GM12878 (cell line): ENCODE results near the gene OXCT1. TPM values are rescaled to one million over a fixed set of nuclear protein-coding genes. Genes with fewer than 3 reads are reported as not detected.

Experiments used
- ATAC-seq: fragments of 200-7000 bp; cut with Tn5 transposase; 3 replicates; pipeline ENCODE4 v1.9.1; 2020; ENCODE audit warnings: mild to moderate bottlenecking, moderate library complexity
- BruUV-seq: library from RNA; stranded (reverse); fragments of 400-500 nt; replicated peaks from 2 replicates; lab custom pipeline; 2021; lab: Mats Ljungman, UMichigan
- CTCF ChIA-PET: fragments of 300-600 bp; sonication (Branson Sonifier 250); formaldehyde crosslinking; extraction: SDS; loops from one replicate; lab custom pipeline; 2021; ENCODE audit warnings: inconsistent platforms; lab: Yijun Ruan, JAX
- POLR2A ChIA-PET: fragments of 350-600 bp; formaldehyde crosslinking; extraction: SDS; loops from one replicate; lab custom pipeline; 2021; ENCODE audit warnings: inconsistent platforms; lab: Charles Lee
- RAD21 ChIA-PET: fragments of 300-600 bp; sonication (Branson Sonifier 250); formaldehyde crosslinking; loops from one replicate; lab custom pipeline; 2023; ENCODE audit warnings: antibody characterized with exemption; ENCODE audit not compliant: unreplicated experiment; lab: Charles Lee
- SMC1A ChIA-PET: fragments of 300-600 bp; sonication (Branson Sonifier 250); formaldehyde crosslinking; loops from one replicate; lab custom pipeline; 2023; ENCODE audit not compliant: unreplicated experiment, uncharacterized antibody; lab: Charles Lee
- DNase-seq: peaks from one replicate; pipeline ENCODE4 v3.0.0-alpha.2; 2011; ENCODE audit warnings: low read depth, low spot score
- FAIRE-seq: peaks from 3 replicates; lab custom pipeline; 2011; peaks lifted over from hg19 to GRCh38; lab: Jason Lieb, UNC
- H2AFZ ChIP-seq: 2 replicates; pipeline ENCODE4 v1.6.0; 2011; ENCODE audit warnings: low read depth, low read length, control low read depth; ENCODE audit not compliant: control insufficient read depth
- H3K27ac ChIP-seq: 2 replicates; pipeline ENCODE4 v1.5.1; 2011; ENCODE audit warnings: control low read depth; ENCODE audit not compliant: control insufficient read depth, insufficient read depth
- H3K27me3 ChIP-seq, 2 experiments: replicated peaks in 1 of 2; 2 replicates each; pipeline versions ENCODE4 v1.6.0 to v1.6.1; 2011; ENCODE audit warnings: low read length in 1 of 2; ENCODE audit not compliant: control insufficient read depth in 2 of 2, insufficient read depth in 2 of 2
- H3K36me3 ChIP-seq, 2 experiments: 2 replicates each; pipeline ENCODE4 v1.5.1; 2011; ENCODE audit warnings: low read length in 1 of 2; ENCODE audit not compliant: control insufficient read depth in 2 of 2, insufficient read depth in 2 of 2
- H3K4me1 ChIP-seq: 2 replicates; pipeline ENCODE4 v1.6.1; 2011; ENCODE audit warnings: mild to moderate bottlenecking, low read length, moderate library complexity, mixed read lengths; ENCODE audit not compliant: control insufficient read depth, insufficient read depth
- H3K4me2 ChIP-seq: 2 replicates; pipeline ENCODE4 v1.6.0; 2011; ENCODE audit warnings: control low read depth; ENCODE audit not compliant: control insufficient read depth, insufficient read depth
- H3K4me3 ChIP-seq: fragments of 200-600 bp; sonication (generic); 2 replicates; pipeline ENCODE4 v1.5.1; 2016
- H3K79me2 ChIP-seq: 2 replicates; pipeline ENCODE4 v1.6.0; 2011; ENCODE audit warnings: low read length; ENCODE audit not compliant: control insufficient read depth, insufficient read depth
- H3K9ac ChIP-seq: 2 replicates; pipeline ENCODE4 v1.8.0; 2011; ENCODE audit warnings: low read length, control low read depth, mixed read lengths; ENCODE audit not compliant: control insufficient read depth, insufficient read depth
- H3K9me3 ChIP-seq: replicated peaks from 3 replicates; pipeline ENCODE4 v1.5.1; 2011; ENCODE audit warnings: mild to moderate bottlenecking, low read length; ENCODE audit not compliant: control insufficient read depth, insufficient read depth
- H4K20me1 ChIP-seq: 2 replicates; pipeline ENCODE4 v1.6.0; 2011; ENCODE audit not compliant: control insufficient read depth, insufficient read depth
- BRCA1 ChIP-seq: IDR thresholded peaks from 2 replicates; pipeline ENCODE4 v1.6.1; 2011; ENCODE audit warnings: low read depth, low read length, improper control_type of control experiment
- CBX3 ChIP-seq: fragments of 200-600 bp; sonication (generic); IDR thresholded peaks from 2 replicates; pipeline ENCODE4 v1.6.1; 2016; ENCODE audit warnings: low read depth, borderline replicate concordance
- CHD4 ChIP-seq: fragments of 200-600 bp; sonication (generic); IDR thresholded peaks from 2 replicates; pipeline ENCODE4 v1.6.1; 2016; ENCODE audit warnings: mild to moderate bottlenecking
- CREB1 ChIP-seq: IDR thresholded peaks from 2 replicates; pipeline ENCODE4 v1.6.1; 2012; ENCODE audit warnings: low read depth, mild to moderate bottlenecking, inconsistent platforms
- EZH2 ChIP-seq: IDR thresholded peaks from 2 replicates; pipeline ENCODE4 v1.6.1; 2012; ENCODE audit warnings: low read depth, mild to moderate bottlenecking, control low read depth, inconsistent platforms, low read length, borderline replicate concordance; ENCODE audit not compliant: control insufficient read depth
- HCFC1 ChIP-seq: fragments of 150-350 bp; IDR thresholded peaks from 2 replicates; pipeline ENCODE4 v1.6.1; 2014; ENCODE audit warnings: low read length
- MYC ChIP-seq: IDR thresholded peaks from 2 replicates; pipeline ENCODE4 v1.6.1; 2011; ENCODE audit warnings: mild to moderate bottlenecking, low read length, moderate library complexity, inconsistent platforms; ENCODE audit not compliant: insufficient read depth, insufficient replicate concordance, insufficient read length, severe bottlenecking
- POLR2A ChIP-seq: IDR thresholded peaks from 2 replicates; pipeline ENCODE4 v1.6.1; 2011; ENCODE audit warnings: low read depth, mild to moderate bottlenecking, low read length
- RAD21 ChIP-seq: IDR thresholded peaks from 2 replicates; pipeline ENCODE4 v1.6.1; 2011; ENCODE audit warnings: mild to moderate bottlenecking, low read depth, low read length, moderate library complexity; ENCODE audit not compliant: insufficient read depth
- SRF ChIP-seq, 2 experiments: IDR thresholded peaks; 2 replicates each; pipeline ENCODE4 v1.6.1; 2011; ENCODE audit warnings: low read depth in 2 of 2, low read length in 2 of 2, mild to moderate bottlenecking in 1 of 2, moderate library complexity in 1 of 2
- ZSCAN29 ChIP-seq: fragments of 450-650 bp; IDR thresholded peaks from 2 replicates; pipeline ENCODE4 v1.6.1; 2017; ENCODE audit warnings: mild to moderate bottlenecking, moderate library complexity
- WGBS: methylation state at CpG from one replicate; pipeline ENCODE4 v1.1.6; 2016; ENCODE audit warnings: low lambda C conversion rate; ENCODE audit not compliant: insufficient replicate concordance, insufficient coverage; ENCODE audit errors: missing lambda C conversion rate; 5-methylcytosine and 5-hydroxymethylcytosine counted together
- in situ Hi-C: fragments of 300-500 bp; cut with MboI; formaldehyde crosslinking; loops from 9 replicates; pipeline ENCODE4 v1.14.3; 2018; ENCODE audit warnings: mixed read lengths
- intact Hi-C: fragments of 100-400 bp; cut with micrococcal nuclease; formaldehyde crosslinking; loops from one replicate; pipeline ENCODE4 v1.14.2; 2022; ENCODE audit not compliant: unreplicated experiment
- polyA plus RNA-seq, 11 experiments: library from polyadenylated mRNA; depleted of rRNA in 4 of 11; unstranded in 6 of 11; stranded (reverse) in 5 of 11; fragments of >200 nt; fragmentation: Nextera tagmentation in 4 of 11; fragmentation: Illumina TruSeq in 1 of 11; extraction: Ambion mirVana in 4 of 11; extraction: Trizol in 1 of 11; gene quantifications; 1 replicate in 1 of 11; 2 replicates in 10 of 11; pipeline versions ENCODE4 v1.2.1 to v1.2.3, GENCODE V29; 2011 to 2016; ENCODE audit warnings: inconsistent platforms in 2 of 11, missing spikeins in 2 of 11, low read depth in 1 of 11
- total RNA-seq, 4 experiments: library from RNA; depleted of rRNA in 3 of 4; stranded (reverse); fragments of >200 nt in 3 of 4; fragmentation: Illumina TruSeq in 1 of 4; extraction: Trizol in 1 of 4; gene quantifications; 2 replicates each; pipeline versions ENCODE4 v1.2.1 to v1.2.3, GENCODE V29; 2013 to 2021
- TF ChIP-seq, protein P1 (sequence below): fragments of 450-650 bp; IDR thresholded peaks from 2 replicates; pipeline ENCODE4 v1.6.1; 2016; ENCODE audit warnings: mild to moderate bottlenecking

The OXCT1 gene
- total and polyA plus RNA-seq, 10 of the 15 experiments (the other 5 are each of a cell fraction or from before 2014, with no cell fraction given), result 46.9 to 103 (median 70.5) TPM

DNA sequence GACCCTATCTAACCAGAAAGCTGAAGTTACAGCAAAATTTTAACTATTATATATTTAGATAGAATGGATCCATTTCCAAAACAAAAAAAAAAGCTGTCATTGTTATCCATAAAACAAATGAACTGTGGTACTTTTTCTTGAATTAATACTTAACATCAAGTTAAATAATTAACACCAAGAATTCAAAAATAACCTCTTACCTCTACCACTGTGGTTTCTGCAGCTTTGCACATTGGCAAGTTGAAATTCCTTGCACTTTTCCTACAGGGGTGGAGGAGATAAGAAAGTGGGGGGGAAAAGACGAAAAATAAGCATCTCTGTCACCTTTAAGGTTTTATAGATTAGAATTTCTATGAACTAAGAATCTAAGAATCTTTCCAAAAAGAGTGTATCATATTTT lies 30.0 kb downstream of the OXCT1 start:
- DNase-seq (no peak), FAIRE-seq (no peak), ATAC-seq (no peak)
- BruUV-seq, result no TSS peak
- ChIA-PET POLR2A (interaction anchor here (0.7 kb wide), 1 partner anchor 121 kb away, joined by 3 read pairs; no protein-coding TSS in a partner anchor), CTCF (interaction anchor here (0.7 to 6.4 kb wide), 12 partner anchors 10 to 217 kb away, joined by 3 to 74 read pairs (median 6); partner anchors contain the start of gene RIMOC1), RAD21 (interaction anchor here (1.1 to 5.4 kb wide), 3 partner anchors 47 to 119 kb away, joined by 3 to 46 read pairs (median 36); no protein-coding TSS in a partner anchor), SMC1A (interaction anchor here (0.6 to 5.7 kb wide), 15 partner anchors 13 to 739 kb away, joined by 3 to 57 read pairs (median 5); no protein-coding TSS in a partner anchor)
- no peaks in the 10 kb centered on the region for H3K9me3 ChIP-seq
- H3K4me2 ChIP-seq, result no peak overlapping the region
- no peak overlapping the region for H2AFZ ChIP-seq
- H3K4me1 ChIP-seq, result peaks cover 11% of the 10 kb centered on the region
- no peaks in the 10 kb centered on the region for H4K20me1 ChIP-seq
- in situ Hi-C loops (loop anchor here (5.0 to 25.0 kb wide), 2 partner anchors 143 to 553 kb away; no protein-coding TSS in a partner anchor), intact Hi-C loops (loop anchor here (5.0 kb wide), 3 partner anchors 83 to 938 kb away; no protein-coding TSS in a partner anchor)
- TF ChIP-seq CBX3, result no peak
- TF ChIP-seq, protein P1, sequence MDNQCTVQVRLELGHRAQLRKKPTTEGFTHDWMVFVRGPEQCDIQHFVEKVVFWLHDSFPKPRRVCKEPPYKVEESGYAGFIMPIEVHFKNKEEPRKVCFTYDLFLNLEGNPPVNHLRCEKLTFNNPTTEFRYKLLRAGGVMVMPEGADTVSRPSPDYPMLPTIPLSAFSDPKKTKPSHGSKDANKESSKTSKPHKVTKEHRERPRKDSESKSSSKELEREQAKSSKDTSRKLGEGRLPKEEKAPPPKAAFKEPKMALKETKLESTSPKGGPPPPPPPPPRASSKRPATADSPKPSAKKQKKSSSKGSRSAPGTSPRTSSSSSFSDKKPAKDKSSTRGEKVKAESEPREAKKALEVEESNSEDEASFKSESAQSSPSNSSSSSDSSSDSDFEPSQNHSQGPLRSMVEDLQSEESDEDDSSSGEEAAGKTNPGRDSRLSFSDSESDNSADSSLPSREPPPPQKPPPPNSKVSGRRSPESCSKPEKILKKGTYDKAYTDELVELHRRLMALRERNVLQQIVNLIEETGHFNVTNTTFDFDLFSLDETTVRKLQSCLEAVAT, result no peak
- no peak overlapping the region for H3K27ac ChIP-seq
- peaks cover 10 to 19% of the 10 kb centered on the region in 2 experiments for H3K36me3 ChIP-seq
- no peak overlapping the region for H3K4me3 ChIP-seq
- WGBS, result 96% methylated on average over 1 of the region's 1 CpG
- no peaks in the 10 kb centered on the region for H3K27me3 ChIP-seq
- H3K79me2 ChIP-seq, result no peaks in the 10 kb centered on the region
- no peak overlapping the region for H3K9ac ChIP-seq

DNA sequence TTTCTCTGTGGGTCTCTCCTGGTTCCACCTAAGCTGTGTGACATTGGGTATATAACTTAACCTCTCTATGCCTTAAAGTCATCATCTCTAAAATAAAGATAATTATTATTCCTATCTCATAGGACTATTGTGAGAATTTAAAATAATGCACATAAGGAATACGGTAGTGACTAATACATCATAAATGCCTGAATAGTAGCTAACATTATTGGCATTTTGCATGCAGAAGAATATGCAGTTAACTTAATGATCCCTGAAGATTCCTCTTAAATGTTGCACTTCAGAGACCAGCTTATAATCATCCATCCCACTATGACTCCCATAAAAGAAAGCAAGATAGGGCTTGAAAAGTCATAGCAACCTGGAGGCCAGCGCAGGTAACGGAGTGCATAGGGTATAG lies 32.4 kb downstream of the OXCT1 start:
- H3K4me2 ChIP-seq, result no peak overlapping the region
- H3K27ac ChIP-seq, result no peak overlapping the region
- POLR2A ChIA-PET, result interaction anchor here (0.6 to 1.6 kb wide), 4 partner anchors 65 to 1388 kb away, joined by 3 to 5 read pairs (median 4); no protein-coding TSS in a partner anchor
- BruUV-seq, result no TSS peak
- intact Hi-C loops (no loop called here), in situ Hi-C loops (loop anchor here (25.0 kb wide), 1 partner anchor 550 kb away; no protein-coding TSS in a partner anchor)
- ATAC-seq (no peak), FAIRE-seq (no peak), DNase-seq (no peak)
- no peak overlapping the region for H2AFZ ChIP-seq
- 98% methylated on average over 3 of the region's 3 CpGs for WGBS
- no peak overlapping the region for H3K4me3 ChIP-seq
- no peaks in the 10 kb centered on the region for H3K9me3 ChIP-seq
- H3K27me3 ChIP-seq, result no peaks in the 10 kb centered on the region
- RAD21 ChIA-PET, result interaction anchor here (1.3 to 2.3 kb wide), 3 partner anchors 67 to 142 kb away, joined by 4 to 5 read pairs (median 5); no protein-coding TSS in a partner anchor
- SMC1A ChIA-PET, result interaction anchor here (0.6 to 1.6 kb wide), 13 partner anchors 11 to 157 kb away, joined by 3 to 6 read pairs (median 3); no protein-coding TSS in a partner anchor
- no peaks in the 10 kb centered on the region for H4K20me1 ChIP-seq
- H3K36me3 ChIP-seq, result peaks cover 10 to 19% of the 10 kb centered on the region in 2 experiments
- H3K9ac ChIP-seq, result no peak overlapping the region
- peaks cover 5% of the 10 kb centered on the region for H3K4me1 ChIP-seq
- CTCF ChIA-PET, result interaction anchor here (0.7 to 1.4 kb wide), 10 partner anchors 14 to 622 kb away, joined by 3 to 6 read pairs (median 3); no protein-coding TSS in a partner anchor
- H3K79me2 ChIP-seq, result no peaks in the 10 kb centered on the region
- TF ChIP-seq CHD4 (no peak), SRF (IDR thresholded peaks at IDR 0.05; ENCODE audit: low read depth in 2 of 2, low read length in 2 of 2) (no peak), EZH2 (no peak), MYC (no peak), CREB1 (no peak), POLR2A (no peak), ZSCAN29 (no peak), BRCA1 (no peak), RAD21 (no peak), HCFC1 (no peak)
